GM18868 (cell line): ENCODE data around the gene CDC42EP4.

ENCODE experiments used
- ATAC-seq: cut with Tn5 transposase; IDR thresholded peaks from one replicate; pipeline ENCODE4 v1.9.1; 2021; ENCODE audit warnings: mild to moderate bottlenecking, moderate library complexity; ENCODE audit not compliant: unreplicated experiment

Gene CDC42EP4

DNA sequence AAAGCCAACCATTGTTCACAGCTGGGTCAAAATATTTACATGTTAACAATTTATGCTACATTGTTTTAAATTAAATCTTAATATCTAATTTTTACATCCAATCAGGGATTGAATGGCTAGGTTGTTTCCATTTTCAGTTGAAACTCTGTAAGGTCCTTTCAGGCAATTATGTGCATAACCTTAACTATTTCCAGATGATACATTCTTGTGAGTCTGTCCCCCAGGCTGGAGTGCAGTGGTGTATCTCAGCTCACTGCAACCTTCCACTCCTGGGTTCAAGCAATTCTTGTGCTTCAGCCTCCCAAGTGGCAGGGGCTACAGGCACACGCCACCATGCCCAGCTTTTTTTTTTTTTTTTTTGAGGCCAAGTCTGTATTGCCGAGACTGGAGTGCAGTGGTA is 10.4 kb downstream of the CDC42EP4 start:
- no peak for ATAC-seq

DNA sequence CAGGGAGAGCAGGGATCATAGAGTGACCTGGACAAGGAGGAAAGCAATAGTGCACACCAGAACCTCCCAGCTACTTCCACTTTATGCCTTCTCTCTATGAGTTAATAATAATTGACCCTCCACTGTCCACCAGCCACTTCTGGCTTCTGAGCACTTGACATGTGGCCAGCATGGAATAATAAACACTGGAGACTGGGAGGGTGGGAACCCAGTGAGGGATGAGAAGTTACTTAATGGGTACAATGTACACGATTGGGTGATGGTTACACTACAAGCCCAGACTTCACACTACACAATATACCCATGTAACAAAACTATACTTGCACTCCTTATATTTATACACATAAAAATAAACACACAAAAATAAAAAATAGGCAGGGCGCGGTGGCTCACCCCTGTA is 11.4 kb downstream of the CDC42EP4 start:
- ATAC-seq = no peak

DNA sequence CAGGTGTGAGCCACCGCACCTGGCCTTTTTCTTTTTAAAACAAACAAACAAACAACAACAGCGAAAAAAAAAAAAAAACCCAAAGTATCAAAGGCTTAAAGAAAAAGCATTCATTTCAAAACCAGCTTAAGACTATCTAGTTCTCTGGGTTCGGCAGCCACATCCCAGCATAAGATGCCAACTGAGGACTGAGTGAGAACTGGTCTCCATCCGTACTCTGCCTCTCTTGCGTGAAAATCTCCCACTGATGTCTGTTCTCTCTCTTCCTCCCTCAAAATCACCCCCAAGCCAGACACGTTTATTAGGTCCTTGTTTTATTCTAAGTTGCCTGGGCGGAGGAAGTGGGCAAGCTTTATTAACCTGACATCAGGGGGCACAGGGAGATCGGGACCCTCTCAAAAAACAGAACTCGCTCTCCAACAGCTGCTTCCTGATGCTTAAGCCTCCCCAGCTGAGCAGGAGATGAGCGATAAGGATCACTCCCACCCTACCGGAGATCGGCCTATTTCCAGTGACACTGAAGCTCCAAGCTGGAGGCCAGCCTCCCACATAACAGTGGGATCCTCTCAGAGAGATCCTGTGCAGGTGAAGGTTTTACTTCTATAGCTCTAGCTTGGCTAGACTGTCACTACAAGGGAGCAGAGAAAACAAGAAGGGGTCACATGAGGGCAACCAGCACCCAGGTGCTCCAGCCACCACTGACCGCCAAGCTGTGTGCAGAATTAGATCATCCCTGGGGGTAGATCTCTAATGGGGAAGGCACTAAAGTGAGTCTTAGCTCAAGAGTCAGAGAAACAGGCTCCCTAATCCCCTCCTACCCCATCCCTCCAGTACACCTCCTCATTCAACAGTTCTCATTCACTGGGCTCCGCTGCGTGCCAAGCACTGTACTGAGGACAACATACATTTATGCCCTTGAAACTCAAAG is 13.6 kb downstream of the CDC42EP4 start:
- peak; percentile 62 for ATAC-seq

DNA sequence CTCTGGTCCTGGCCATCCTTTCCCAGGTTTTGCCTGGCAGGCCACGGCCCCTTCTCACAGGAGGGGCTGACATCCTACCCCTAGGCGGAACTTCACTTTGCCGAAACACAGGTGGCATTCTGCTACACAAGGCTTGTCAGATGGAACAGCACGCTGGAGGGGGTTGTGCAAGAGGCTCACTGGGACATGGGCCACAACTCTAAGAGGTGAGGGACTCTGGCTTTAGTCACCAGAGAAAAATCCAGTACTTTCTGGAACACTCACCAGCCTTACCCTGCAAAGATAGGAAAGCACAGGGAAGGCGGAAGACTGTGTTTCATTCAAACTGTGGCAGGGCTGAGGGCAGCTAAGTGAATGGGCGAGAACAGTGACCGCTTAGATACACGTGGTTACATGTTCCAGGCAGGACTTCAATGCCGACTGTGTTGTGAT is 18.3 kb downstream of the CDC42EP4 start:
- ATAC-seq = no peak

DNA sequence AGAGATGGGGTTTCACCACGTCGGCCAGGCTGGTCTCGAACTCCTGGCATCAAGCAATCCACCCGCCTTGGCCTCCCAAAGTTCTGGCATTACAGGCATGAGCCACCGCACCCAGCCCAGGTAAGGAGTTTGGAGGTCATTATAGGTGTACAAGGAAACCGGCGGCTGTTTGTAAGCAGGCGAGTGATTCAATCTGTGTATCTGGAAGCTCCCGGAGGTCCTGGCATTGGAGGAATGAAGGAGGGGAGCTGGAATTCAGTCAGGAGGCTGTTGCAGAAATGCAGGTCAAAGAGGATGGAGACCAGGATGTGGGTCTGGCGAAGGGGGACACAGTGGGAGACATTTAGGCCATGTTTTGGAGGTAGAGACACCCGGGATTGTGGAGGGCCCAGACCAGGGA is 18.8 kb downstream of the CDC42EP4 start:
- ATAC-seq = no peak

DNA sequence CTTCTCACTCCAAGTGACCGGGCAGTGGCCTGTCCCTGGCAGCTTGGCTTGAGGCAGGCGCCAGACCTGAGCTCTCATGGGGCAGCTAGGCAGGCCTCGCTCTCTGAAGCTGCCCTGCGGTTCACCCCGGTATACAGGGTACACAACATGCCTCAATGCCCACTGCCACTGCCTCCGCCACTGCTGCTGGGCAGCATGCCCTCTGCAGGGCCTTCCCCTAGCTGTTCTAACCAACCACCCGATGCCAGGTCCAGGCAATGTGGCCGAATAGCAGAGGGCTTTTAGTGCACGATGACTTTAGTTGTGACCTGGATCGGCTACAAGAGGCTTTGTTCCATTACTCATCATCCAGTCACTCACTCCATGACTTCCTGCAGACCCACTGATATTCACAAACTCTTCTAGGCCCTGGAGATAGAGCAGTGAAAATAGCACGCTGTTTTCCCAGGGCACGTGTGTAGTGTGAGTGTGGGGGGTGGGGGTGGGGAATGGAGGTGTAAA is 19.7 kb downstream of the CDC42EP4 start:
- no peak for ATAC-seq

DNA sequence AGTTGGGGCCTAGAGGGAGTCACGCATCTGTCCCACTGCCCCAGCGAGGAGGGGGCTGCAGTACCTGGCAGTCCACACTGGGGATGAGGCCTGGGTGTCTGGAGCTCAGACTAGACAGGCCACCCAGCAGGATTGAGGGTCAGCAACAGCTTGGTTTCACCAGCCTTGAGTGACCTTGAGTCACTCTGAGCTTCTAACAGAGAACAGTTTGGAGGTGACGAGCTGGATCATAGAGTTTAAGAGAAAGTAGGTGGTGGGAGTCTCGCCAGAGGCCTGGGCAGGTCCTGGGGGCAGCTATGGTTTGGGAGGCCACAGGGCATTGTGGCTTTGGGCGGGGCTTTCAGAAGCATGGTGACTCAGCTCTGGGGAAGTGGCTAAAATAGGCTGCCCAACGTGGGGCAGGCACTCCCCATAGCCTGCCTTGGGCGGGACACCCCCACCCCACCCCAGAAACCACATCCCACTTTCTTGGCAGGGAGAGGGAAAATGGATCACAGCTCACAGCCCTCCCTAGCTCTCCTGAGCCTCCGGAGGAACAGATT is 20.5 kb downstream of the CDC42EP4 start:
- peak; percentile 90 for ATAC-seq

DNA sequence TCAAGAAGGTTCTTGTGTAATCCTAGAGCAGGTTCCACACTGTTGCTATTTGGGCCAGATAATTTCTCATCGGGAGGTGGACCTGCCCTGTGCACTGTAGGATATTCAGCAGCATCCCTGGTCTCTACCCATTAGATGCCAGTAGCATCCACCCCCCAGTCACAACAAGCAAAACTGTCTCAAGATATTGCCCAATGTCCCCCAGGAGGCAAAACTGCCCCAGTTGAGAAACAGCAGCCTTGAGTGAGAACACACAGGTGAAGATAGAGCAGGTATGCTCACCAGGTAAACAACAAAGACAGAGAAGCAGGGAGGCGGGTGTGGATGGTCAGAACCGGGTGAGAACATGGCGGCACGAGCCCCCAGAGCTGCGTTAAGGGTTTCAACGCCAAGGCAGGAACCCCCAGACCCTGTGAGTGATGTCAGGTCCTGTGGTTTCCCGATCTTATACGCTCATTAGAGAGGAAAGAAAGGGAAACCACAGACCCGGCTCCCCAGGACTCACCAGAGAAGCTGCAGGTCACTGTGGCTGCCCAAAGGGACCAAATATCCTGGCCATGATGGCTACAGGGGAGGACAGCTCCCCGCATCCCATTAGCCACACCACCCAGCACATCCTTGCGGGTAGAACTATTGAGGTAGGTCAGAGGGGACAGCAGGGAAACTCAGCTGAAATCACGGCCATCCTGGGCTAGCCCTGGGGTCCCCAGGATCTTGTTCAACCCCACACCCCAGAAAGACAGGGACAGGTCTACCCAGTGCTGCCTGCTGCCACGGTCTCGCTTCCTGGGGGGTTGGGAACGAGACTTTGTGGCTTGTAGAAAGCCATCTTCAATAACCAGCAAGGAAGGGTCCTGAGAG is 21.2 kb downstream of the CDC42EP4 start:
- peak; percentile 41 for ATAC-seq

DNA sequence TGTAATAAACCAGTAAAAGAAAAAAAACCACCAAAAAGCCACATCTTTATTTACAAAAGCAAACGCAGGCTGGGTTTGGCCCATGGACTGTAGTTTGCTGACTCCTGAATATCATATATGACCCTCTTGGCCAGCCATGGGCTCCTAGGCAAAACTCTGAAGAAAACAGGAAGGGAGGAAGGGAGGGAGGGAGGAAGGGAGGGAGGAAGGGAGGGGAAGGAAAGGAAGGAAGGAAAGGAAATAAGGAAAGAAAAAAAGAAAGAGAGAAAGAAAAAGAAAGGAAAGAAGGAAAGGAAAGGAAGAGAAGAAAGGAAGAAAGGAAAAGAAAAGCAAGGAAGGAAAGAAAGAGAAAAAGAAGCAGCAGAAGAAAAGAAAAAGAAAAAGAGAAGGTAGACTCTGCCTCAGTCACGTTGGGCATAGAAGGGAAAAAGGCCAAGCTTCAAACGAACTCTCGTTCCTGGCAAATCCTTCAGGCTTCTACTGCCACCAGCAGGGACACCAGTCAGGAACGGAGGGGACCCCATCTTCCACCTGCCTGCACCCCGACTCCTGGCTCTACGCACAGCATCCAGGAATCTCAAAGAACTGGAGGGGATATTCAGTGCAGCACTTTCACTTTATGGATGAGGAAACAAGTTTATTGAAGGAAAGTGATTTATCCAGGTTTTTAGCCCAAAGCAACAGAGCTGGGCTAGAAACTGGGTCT is 22.1 kb downstream of the CDC42EP4 start:
- no peak for ATAC-seq

DNA sequence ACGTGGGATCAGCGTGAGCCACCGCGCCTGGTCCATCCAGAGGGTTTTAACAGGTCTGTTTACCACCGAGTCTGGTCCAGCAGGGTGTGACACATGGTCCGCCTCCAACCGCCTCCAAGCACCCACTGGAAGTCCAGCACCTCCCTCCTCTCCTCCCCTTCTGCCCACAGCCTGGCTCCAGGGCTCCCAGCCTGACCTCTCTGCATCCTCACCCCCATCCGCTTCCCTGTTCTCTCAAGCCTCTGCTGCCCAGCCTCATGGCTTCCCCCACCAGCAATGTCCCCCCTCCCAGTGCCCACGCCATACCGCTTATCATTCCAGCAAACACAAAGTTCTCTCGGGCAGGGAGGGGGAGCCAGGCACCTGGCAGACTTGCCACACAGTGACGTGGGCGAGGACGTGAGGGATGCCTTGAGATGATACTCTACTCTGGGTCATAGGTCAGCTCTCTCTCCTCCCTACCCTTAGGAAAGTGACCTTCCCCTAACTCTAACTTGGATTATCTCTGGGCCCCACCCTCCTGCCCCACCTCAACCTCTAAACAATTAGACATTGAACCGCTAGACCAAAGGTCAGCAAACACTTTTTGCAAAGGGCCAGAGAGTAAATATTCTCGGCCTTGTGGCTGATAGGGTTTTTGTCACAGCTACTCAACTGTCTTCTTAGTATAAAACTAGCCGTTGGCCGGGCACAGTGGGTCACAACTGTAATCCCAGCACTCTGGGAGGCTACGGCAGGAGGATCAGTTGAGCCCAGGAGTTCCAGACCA is 23.1 kb downstream of the CDC42EP4 start:
- ATAC-seq = no peak

DNA sequence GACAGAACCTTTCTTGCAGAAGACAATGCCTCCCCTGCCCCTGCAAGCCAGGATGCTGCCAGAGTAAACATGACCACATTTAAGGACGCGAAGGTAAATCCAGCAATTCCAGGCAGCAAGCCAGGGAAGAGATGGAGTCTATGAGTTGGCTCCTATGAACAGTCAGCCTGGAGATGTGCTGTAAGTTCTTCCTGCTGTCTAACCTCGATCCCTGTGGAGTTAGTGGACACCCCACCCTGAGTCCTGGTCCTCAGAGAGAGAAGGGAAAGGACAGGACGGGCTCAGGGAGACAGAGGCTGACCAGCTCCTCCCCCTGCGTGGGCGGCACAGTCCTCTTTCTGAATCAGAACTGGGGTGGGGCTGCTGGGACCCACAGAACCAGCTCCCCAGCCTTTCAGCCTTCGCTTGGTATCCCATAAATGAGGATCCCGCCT is 24.9 kb downstream of the CDC42EP4 start:
- no peak for ATAC-seq

DNA sequence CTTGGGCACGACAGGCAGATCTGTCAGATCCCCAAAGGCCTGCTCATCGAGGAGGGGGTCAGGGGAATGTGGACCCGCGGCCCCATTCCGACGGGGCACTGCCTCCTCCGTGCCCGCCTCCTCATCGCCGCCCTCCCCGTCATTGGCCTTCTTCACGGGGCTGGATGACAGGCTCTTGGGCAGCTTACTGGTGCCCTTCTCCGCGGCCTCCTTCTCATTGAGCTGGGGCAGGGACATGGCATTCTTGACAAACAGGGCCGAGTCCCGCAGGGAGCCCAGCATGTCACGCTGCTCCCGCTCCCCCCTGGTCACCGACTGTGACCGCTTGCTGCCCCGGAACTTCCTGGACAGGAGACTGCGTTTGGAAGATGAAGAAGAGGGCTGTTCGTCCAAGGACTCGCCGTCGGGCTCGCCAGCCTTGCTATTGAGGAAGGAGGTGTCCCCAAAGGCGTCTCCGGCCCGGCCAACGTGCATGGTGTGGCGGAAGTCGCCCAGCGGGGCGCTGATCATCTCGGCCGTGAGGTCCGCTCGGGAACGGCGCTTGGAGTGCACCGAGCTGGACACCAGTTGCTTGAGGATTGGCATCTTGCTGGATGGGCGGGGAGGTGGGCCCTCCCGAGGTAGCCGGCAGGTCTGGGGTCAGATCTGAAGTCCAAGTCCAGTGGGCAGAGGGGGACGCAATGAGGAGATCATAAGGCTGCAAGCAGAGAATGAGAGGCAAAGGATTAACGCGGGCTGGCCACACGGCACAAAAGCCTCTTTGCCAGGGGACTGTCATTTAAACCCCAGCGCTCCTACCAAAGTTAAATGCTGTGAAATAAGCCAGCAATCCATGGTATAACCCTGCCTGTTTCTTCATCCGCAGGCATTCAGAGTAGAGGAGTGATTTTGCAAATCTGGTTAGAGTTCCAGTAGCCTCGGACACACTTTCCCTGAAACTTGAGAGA is 25.6 kb downstream of the CDC42EP4 start:
- ATAC-seq = no peak

DNA sequence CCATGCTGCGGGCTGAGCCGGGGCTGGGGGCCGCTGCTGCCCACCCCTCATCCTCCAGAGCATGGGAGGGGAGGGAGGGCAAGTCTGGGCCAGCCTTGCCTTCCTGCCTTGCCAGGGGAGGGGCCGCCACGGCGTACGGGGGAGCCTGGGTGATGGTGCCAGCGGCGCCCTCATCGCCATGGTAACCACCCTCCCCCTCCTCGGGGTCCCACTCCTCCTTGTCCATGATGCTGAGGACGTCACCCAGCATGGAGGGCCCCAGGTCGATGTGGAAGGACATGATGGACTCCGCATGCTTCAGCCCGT is 26.2 kb downstream of the CDC42EP4 start:
- no peak for ATAC-seq

DNA sequence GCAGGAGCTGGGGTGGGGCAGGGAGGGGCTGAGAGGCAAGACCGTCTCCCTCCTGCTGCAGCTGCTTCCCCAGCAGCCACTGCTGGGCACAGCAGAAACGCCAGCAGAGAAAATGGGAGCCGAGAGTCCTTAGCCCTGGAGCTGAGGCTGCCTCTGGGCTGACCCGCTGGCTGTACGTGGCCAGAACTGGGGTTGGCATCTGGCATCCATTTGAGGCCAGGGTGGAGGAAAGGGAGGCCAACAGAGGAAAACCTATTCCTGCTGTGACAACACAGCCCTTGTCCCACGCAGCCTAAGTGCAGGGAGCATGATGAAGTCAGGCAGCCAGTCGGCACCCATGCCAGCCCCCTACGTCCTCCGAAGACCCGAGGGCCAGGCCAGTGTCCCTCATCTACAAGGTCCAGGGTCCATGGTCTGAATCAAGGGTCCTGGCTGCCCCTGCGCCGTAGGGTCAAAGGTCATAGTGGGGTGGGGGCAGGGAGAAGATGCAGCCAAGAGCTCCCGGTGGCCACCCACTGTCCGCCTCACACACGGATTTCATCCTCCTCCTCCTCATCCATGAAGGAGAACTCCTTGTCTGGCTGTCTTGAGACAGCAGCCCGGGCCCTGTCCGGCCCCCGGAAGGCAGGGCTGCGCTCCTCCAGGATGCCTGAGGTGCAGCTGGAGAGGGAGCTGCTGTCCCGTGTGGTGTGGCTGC is 26.7 kb downstream of the CDC42EP4 start:
- ATAC-seq = no peak

DNA sequence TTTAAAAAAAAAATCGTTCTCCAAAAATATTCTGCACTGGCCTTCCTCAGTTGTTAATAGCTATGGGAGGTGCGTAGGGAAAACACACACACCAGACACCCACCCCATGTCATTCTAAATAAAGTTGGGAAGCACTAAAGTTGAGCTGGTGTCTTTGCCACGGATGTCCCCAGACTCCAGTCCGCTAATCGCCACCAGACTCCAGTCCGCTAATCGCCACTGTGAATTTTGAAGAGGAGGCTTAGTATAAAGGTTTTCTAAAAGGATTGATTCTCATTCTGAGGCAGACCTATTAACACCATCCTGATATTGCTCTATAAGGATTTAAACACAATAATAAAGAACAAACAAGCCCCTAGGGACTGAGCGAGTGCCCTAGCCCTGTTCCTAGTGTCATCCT is 27.4 kb downstream of the CDC42EP4 start:
- no peak for ATAC-seq

DNA sequence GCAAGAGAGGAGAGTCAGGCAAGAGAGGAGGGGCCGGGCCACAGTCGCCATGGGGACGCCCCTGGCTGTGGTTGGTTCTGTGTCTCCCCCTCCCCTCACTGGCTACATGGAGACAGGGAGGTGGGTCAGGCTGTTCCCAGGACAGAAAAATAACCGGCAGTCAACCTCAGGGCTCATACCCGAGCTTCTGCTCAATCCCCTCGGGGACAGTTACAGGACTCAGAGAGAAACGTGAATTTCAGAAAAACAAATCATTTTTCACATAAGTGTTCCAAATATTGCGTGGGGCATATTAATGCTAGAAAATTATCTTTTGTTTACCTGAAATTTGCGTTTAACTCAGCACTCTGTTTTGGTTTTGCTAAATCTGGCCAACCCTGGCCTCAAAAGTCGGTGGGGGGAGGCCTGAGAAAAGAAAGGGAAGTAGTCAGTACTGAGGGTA is 27.9 kb downstream of the CDC42EP4 start:
- no peak for ATAC-seq

DNA sequence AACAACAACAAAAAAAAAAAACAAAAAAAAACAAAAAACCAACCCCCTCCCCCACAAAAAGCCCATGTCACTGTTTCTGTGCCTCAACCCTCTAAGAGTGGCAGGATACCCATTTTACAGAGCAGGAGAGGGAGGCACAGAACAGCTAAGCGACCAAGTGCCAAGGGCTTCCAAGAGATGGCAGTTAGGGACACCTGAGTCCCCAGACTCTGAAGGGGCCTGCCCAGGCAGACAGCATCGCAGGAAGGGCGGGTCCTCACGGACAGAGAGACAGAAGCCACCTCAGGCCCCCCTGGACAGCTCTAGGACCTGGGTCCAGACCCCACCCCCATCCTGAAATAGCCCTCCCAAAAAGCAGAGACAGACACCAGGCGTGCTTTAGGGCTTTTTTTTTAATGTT is 28.6 kb downstream of the CDC42EP4 start:
- ATAC-seq = no peak

DNA sequence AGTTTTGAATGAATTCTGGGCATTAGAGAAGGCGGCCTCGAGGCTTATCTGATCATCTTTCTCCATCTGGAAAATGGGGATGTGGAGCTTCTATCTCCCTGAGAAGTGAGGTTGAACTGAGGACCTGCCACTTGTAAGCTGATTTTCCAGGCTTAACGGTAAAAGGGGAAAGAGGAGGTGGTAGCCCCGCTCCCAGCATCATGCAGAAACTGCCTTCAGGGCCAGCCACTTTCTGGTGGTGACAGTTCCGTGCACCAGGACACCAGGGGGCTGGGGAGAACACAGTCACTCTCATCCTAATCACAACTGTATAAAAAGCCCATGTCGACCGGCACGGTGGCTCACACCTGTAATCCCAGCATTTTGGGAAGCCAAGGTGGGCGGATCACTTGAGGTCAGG is 29.2 kb downstream of the CDC42EP4 start:
- no peak for ATAC-seq
